NCI-H526 (cell line): ENCODE results near the gene PLEKHO1.
"Not testable (repeated sequence)": the region's sequence is repeated elsewhere in the genome, so short reads cannot be mapped to it uniquely, and the experiment has no call there.

Experiments
- DNase-seq, 2 experiments: peaks; one replicate each; lab custom pipeline; 2025; lab: John Stamatoyannopoulos, UW

Gene PLEKHO1, protein sequence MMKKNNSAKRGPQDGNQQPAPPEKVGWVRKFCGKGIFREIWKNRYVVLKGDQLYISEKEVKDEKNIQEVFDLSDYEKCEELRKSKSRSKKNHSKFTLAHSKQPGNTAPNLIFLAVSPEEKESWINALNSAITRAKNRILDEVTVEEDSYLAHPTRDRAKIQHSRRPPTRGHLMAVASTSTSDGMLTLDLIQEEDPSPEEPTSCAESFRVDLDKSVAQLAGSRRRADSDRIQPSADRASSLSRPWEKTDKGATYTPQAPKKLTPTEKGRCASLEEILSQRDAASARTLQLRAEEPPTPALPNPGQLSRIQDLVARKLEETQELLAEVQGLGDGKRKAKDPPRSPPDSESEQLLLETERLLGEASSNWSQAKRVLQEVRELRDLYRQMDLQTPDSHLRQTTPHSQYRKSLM

DNA sequence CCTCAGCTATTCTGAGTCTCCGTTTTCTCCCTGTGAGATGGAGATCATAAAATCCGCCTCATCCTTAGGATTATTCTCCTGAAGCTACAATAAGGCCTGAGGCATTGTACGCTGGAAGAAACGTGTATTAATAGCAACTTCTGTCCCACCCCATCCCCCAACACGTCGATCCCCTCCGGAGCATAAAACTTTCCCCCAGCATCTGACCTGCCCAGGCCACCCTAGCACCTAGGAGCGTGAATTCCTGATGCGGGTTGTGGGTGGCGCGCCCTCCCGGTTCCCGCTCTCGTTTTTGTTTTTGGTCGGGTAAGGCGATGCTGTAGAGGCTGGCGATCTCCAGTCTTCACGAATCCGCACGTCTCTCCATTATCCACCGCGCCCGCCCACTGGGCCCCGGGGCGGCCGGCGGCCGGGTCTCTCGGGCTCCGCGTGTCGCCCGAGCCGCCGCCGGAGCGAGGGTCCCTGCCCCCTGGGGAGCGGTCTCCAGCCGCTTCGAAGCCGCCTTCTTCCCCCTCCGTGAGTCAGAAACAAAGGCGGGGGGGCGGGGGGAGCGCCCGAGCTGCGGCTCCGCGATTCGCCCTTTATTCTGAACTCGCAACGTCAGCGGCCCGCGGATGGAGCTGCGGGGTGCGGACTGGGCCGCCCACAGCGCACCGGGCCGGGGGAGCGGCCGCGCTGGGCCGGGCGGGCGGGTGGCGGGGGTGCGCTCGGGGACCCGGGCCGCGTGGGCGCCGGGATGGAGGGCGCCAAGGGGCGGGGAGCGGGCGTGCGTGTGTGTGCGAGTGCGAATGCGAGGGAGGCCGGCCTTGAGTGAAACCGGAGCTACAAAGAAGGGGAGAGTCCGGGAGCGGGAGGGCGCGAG is at the start of gene PLEKHO1:
TSS of gene PLEKHO1 (plus strand) at position 646 of the 862 bp plus-strand sequence. CDS start 342 bp downstream, outside the sequence.
- DNase-seq: peak; percentile 80 to 97

DNA sequence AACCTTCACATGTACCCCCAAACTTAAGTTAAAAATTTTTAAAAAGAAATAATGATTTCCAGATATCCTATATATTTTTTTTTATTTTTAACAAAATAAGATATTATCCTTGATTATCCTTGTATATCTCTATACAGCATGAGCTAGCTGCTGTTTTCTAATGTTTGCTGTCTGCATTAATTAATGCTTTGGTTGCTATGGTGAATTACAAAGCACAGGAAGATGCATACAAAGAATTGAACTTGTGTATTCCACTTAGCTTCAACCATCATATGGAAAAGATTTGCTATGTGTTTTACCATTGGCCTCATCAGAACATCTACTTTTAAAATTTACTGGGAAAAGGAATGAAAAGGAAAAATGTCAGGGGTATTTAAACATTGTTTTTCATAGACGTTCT is 46.7 kb upstream of the PLEKHO1 start:
- DNase-seq: peak in 1 of 2 experiments; percentile 40

DNA sequence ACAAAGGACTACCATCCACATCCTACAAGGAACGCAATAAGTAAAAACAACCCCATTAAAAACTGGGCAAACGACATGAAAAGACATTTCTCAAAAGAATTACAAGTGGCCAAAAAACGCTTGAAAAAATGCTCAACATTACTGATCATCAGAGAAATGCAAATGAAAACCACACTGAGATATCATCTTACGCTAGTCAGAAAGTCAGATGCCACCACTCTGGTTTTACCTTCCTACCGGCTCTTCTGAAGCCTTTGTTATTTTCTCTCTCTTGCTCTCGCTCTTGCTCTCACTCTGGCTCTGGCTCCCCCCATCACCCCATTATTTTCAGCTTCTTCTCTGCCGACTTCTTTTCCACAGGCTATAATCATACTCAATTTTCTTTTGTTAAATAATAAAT is 43.4 kb upstream of the PLEKHO1 start:
- peak; percentile 13 to 73 for DNase-seq

DNA sequence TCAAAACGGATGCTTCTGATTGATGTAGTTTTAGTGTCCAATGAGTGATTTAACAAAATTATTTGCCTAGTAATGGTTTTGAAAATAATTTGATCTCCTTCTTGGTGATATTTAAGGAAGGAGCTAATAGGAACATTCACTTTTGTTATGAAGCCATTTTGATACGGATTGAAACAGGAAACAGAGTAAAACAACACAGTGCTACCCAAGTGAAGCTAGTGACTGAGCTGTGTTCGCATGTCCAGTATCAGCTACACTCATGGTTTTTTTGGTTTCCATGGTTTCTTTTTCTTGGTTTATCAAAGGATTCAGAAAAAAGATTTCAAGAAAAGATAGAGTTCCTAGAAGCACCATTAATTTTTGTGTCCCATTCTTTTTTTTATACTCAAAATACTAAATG is 40.1 kb upstream of the PLEKHO1 start:
- DNase-seq: no peak

DNA sequence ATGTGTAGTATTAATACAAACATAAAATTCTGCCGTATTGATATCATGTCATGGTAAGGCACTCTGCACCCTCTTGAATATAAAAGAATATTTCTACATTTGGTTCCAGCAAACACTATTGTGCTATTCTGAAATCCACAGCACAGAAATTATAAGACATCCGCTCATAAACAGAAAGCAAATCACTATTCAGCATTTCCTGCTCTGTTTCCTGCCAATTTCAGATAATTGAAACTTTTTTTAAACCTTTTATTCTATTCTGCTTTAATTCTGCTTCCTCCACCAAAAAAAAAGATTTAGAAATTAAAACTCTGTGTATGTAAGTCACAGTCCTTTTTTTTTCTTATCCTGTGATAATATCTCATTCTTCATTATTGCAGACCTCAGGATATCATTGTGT is 39.6 kb upstream of the PLEKHO1 start:
- DNase-seq: no peak

DNA sequence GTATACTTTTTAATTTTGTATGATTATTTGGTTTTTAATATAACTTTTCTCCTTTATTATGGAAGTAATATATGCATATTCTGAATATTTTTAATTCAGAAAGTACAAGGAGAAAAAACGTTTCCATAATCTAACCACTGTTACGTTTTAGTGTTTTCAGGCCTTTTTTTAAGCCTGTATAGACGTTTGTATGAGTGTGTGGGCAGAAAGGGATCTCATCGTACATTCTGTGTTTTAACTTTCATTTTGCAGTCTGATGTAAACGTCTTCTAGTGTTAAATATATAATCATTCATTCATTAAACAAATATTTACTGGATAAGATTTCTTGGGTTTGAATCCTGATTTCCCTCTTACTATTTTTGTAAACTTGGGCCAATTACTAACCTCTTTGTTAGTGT is 38.0 kb upstream of the PLEKHO1 start:
- DNase-seq: no peak

DNA sequence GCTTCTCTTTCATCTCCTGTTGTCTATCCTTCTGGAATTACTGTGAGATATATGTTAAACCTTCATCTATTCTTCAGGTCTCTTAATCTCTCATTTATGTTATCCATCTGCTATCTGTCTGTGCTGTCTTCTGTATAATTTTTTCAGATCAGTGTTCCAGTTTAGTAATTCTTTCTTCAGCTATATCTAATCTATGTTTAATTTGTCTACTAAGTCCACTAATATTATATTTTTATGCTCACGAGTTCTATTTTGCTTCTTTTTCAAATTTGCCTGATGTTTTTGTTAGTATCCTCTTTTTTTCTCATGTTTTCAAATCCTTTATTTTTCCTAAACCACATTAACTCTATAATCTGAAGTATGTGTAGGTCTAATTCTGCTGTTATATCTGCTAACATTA is 34.6 kb upstream of the PLEKHO1 start:
- DNase-seq: no peak

DNA sequence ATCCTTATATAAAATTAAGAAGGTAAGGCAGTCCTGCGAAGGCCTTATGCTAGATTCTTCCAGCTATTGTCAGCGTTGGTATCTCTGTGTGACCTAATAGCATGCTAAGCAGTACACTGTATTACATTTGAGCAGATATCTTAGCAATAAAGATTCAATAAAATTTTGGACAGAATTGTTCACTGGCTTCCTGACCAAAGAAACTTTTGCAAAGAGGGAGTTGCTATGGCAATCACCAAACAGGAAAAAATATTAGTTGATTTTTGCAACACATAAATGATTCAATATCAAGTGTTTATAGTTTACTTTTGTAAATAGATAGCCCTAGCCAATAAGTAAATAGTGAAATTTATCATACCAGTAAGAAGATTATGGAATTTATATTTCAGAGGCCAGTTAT is 31.0 kb upstream of the PLEKHO1 start:
- DNase-seq: no peak

DNA sequence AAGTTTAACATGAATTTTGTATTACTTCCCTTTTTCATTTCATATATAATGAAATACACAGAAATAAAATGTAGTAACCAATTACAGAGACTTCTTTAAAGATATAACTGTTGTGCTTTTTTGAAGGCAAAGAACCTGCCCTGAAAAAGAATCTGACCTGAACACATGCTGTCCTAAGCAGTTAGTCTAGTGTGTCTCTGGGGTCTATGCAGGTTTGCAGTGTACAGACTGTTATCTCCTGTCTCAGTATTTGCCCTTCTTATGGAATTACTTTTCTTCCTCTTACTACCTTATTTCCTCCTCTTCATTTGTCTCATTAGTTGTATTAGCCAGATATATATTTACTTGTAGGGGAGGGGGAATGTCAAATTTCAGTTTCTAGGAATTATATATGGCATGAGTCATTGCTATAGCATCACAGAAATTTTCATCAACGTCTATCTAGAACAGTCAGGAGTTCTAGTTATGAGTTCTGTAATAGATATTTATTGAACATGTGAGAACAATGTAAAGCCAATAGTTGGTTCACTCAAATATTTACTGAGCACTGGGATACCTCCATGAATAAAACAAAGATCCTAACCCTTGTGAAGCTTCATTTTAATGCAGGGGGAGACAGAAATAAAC is 28.4 kb upstream of the PLEKHO1 start:
- DNase-seq: no peak

DNA sequence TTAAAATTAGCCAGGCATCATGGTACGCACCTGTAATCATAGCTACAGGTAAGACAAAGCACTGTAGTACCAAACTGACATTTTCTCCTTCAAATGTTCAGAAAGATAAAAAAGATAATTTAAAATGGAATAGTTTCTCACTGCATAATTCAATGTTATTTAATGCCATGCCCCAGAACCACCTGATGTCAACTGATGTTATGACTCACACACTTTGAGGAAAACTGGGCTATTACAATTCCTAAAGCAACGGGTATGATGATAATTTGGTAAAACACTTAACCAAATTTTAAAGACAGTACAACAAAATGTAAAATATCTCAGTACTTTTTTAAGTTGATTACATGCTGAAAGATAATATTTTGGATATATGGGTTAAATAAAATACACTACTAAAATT is 22.9 kb upstream of the PLEKHO1 start:
- no peak for DNase-seq

DNA sequence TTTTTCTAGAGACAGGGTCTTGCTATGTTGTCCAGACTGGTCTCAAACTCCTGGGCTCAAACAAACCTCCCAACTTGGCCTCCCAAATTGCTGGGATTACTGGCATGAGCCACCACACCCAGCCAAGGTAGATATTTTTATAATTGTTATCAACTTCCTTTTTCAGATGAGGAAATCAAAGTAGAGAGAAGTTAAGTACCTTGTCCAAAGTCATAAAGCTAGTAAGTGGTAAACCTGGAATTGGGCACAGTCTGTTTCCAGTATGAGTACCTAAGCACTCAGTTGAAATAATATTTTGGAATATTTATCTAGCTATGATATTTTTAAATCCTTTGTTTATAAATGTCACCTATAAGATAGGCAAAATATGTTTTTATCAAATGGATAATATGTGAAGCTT is 22.3 kb upstream of the PLEKHO1 start:
- DNase-seq: no peak

DNA sequence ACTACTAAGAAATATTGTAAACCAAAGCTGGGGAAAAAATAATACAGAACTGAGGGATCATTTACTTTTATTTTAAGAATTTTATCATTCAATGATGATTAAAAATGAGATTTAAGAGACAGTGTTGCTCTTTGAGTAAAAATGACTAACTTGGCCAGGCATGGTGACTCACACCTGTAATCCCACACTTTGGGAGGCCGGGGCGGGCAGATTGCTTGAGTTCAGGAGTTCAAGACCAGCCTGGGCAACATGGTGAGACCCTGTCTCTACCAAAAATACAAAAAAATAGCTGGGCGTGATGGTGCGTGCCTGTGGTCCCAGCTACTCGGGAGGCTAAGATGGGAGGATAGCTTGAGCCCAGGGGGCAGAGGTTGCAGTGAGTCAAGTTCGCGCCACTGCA is 21.8 kb upstream of the PLEKHO1 start:
- no peak for DNase-seq

DNA sequence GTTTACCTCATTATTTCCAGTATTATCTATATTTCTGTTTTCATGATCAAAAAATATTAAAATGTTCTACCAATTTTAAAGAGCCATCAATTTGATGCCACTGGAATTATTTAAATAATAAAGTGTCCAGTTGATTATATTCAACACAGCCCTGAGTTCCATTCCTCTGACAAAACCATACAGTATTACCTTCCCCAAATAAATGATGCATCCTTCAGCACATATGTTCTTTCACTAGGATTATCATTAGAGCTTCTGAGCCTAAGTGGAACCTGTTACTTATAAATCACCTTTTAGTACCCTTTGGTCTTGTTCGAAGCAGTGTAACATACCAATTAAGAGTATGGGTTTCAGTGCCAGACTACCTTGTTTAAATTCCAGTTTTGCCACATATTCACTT is 17.3 kb upstream of the PLEKHO1 start:
- no peak for DNase-seq

DNA sequence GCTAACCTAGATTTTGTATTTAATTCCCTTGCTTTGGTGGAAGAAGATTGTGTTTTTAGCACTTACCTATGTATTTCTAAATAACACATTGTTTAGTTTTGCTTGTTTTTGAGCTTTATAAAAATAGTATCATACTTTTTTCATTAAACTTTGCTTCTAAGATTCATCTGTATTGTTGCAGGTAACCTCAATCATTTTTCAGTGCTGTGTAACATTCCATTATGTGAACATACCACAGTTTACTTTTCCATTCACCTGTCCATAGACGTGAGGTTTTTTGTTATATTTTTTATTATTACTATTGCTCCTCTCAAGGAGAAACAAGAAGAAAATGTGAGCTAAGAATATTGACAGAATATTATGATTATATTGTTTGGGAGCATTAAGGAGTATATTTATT is 15.2 kb upstream of the PLEKHO1 start:
- DNase-seq: no peak

DNA sequence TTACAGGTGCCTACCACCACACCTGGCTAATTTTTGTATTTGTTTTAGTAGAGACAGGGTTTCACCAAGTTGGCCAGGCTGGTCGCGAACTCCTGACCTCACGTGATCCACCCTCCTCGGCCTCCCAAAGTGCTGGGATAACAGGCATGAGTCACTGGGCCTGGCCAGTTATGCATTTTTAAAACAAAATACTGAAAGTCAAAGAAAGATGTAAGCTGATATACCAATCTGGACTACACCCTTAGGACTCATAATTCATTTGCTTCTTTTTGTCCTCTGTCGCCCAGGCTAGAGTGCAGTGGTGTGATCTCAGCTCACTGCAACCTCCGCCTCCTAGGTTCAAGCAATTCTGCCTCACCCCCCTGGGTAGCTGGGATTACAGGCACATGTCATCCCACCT is 14.3 kb upstream of the PLEKHO1 start:
- DNase-seq: not testable (repeated sequence)

DNA sequence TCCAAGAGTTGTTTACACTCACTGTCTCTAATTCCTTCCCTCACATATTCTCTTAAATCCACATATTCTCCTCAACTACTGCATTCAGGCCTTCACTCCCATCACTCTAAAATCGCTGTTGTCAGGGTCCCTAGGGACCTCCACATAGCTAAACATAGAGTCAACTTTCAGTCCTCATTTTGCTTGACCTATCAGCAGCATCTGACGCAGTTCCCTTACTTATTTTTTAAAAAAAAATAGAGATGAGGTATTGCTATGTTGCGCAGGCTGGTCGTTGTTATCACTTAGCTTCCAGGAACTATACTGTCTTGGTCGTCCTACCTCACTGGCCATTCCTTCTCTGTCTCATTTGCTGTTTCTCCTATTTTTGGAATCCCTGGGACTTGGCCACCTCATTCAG is 11.7 kb upstream of the PLEKHO1 start:
- DNase-seq: no peak

DNA sequence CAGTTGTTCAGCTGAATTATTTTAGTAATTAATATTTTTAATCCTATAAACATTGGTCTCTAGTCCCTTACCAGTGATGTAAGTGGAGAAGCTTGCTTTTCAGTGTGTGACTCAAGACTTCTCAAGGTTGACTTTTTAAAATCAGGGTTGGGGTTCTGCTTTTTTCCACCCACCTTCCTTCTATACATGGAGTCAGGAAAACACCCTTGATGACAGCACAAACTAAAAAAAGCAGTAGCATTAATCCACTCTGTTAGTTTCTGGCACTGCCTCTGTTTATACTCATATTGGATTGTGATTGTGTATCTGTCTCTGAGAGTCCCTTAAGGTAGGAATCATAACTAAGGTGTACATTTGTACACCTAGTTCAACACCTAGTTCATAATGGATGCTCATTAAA is 8.3 kb upstream of the PLEKHO1 start:
- DNase-seq: no peak

DNA sequence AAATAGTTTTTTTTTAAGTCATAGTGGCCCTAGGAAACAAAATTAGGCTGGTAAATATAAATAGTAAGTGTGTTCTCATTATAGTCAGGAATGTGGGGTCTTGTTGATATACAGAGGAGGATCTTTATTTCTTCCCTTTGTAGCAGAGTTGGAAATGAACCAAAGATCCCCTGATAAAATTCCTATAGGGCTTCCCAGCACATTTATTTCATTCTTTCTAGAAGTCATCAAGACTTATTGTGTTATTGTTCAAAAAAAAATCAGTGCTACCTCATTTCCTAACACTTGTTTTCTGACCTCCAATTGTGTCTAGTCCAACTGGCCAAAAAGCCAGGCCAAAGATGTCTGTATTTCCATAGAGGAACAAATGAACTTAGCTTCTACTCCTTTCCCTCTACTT is 7.6 kb upstream of the PLEKHO1 start:
- DNase-seq: no peak

DNA sequence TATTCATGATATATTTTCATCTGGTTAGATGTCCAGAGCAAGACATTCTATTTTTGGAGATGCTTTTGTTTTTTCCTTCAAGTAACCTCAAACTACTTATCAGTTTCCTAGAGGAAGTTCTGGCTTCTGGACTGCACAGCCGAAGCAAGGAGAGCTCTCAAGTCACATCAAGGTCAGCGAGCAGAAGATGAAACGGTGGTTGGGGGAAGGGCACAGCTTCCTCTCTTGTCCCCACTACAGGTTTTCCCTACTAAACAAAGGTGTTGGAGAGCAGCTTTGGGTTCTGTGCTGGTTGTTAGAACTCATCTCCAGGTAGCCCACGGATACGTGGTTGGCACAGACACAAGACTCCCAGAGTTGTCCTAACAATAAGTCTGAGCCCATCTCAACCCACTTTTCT is 5.1 kb upstream of the PLEKHO1 start:
- DNase-seq: no peak

DNA sequence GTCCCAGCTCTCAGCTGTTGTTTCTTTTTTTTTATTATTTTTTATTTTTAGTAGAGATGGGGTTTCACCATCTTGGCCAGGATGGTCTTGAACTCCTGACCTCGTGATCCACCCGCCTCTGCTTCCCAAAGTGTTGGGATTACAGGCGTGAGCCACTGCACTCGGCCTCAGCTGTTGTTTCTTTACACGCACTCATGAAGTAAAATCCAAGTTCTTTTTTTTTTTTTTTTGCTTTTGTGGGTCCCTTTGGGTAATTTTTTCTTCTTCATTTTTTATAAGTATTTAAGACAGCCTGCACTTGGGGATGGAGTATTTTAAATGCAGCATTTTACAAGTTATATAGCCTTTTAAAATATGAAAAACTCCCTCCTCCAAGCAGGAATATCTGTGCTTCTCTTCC is 3.7 kb upstream of the PLEKHO1 start:
- not testable (repeated sequence) for DNase-seq

DNA sequence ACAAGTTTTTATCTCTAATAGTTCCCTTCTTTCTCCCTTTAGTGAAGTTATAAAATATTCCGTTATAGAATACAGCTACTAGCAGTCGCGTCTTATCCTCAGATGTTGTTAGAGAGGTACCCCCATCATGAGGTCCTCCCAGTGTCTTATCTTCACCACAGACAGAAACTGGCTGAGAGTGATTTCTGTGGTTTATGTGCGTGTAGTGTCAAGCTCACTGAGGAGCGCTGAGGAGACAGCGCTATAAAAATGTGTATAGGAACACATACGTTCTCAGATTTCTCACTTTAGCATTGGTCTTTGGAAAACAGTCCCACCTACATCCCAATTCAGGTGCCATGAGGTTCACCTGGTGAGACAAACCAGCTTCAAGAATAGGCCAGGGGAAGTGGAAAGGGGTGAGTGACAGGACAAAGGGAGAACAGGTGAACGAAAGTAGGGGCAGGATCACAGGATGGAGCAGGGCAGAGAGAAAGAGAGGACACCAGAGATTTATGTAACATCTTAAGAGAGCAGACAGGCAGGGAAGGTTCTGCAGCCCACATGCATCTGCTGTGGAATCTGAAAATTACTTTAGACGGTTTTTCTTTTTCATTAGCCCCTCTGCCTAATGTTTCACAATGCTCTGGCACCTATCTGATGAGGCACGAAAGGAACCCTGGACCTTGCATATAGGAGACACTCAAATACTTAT is 2.7 kb upstream of the PLEKHO1 start:
- peak in 1 of 2 experiments; percentile 15 for DNase-seq

DNA sequence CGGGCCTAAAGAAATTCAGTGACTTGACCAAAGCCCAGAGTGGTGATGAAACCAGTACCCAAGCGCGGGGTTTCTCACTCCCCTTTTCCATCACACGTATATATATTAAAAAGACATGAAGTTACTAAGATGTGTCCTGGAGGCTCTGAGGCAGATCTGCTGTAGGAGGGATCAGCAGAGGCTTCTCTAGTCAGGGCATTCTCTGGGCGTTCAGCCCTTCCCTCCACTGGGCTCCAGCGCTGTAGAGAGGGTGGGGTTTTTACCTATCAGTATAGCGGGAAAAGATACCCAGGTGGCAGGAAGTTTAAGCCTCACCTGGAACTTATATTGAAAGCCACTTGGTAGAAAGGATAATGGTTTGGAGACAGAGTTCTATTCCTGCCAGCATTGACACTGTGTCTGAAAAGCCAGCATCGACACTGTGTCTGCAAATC is 862 bp upstream of the PLEKHO1 start:
- DNase-seq: peak; percentile 48 to 76
